ENCODE measurements around the gene DRG2.

GRCh38 chr17:18102640-18103039 lies 14.9 kb downstream of the DRG2 start:
- no peak for TF ChIP-seq EZH2 (IDR thresholded peaks at IDR 0.05; ENCODE audit: borderline replicate concordance, low read depth, low read length, severe bottlenecking)
- TF ChIP-seq CTCF (IDR thresholded peaks at IDR 0.05; ENCODE audit: borderline replicate concordance, extremely low read depth, low read length, poor library complexity, severe bottlenecking), result no peak
